GM18951 (cell line): ENCODE measurements around the gene RB1.
A peak's percentile ranks its signal among the peaks of the same experiment; 100 is the strongest.

Experiments used
- POLR2A ChIP-seq: IDR thresholded peaks from 4 replicates; pipeline ENCODE4 v1.6.1; 2011; ENCODE audit warnings: mild to moderate bottlenecking; ENCODE audit not compliant: insufficient read length, insufficient read depth; ENCODE audit errors: extremely low read depth
- in situ Hi-C: fragments of 300-500 bp; cut with MboI; formaldehyde crosslinking; loops from one replicate; pipeline ENCODE4 v1.12.0; 2022; ENCODE audit warnings: low sequenced_read_pairs, mixed read lengths, inconsistent platforms; ENCODE audit not compliant: unreplicated experiment

RB1 gene

DNA sequence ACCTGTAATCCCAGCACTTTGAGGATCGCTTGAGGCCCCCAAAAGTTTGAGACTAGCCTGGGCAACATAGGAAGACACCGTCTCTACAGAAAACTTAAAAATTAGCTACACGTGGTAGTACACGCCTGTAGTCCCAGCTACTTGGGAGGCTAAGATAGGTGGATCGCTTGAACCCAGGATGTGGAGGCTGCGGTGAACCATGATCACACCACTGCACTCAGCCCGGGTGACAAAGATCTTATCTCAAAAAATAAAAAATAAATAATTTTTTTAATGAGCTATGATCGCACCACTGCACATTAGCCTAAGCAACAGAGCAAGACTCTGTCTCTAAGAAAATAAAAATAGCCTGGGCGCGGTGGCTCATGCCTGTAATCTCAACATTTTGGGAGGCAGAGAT is 222.7 kb downstream of the RB1 start:
- TF ChIP-seq POLR2A = no peak
- in situ Hi-C loops = loop anchor here (5.0 kb wide), 1 partner anchor 51 kb away; no protein-coding TSS in a partner anchor

DNA sequence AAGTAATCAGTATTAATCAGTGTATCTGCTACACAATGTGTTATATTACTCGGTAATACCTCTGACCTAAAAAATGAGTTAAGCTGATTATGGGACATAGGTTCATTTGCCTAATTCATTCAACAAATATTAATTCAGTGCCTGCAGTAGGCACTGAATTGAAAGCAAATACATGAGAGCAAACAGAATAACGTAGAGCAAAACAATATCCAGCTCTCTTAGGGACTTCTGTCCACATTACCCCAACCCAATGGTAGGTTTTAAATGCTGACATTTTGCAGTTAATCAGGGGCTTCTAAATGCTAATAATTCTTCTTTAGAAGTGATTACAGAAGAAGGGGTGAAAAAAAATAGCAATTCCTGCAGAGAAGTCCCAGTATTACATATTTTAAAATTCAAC is 224.4 kb downstream of the RB1 start:
- in situ Hi-C loops = loop anchor here (5.0 kb wide), 1 partner anchor 49 kb away; no protein-coding TSS in a partner anchor

GRCh38 chr13:48528720-48529119 is 225.2 kb downstream of the RB1 start:
- TF ChIP-seq POLR2A = peak; percentile 24

More for the DNA sequence above, 224.4 kb downstream of the RB1 start:
- no peak for TF ChIP-seq POLR2A

DNA sequence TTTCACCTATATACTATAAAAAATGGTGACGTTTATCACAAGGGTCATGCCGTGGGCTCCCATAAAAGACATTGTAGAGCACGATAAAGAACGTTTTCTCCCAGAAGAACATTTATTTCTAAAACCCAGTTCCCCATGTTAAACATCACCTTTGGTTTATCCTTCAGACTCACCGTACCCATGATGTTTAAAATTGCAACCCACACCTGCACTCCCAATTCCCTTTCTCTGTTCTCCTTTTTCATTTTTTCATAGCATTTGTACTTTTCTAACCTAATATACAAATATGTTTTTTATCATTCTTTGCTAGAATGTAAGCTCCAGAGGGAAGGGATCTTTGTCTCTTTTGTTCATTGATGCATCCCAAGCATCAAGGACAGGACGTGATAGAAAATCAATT is 227.3 kb downstream of the RB1 start:
- in situ Hi-C loops = no loop called here

More at GRCh38 chr13:48528720-48529119, 225.2 kb downstream of the RB1 start:
- in situ Hi-C loops = loop anchor here (5.0 kb wide), 1 partner anchor 49 kb away; no protein-coding TSS in a partner anchor

More for the DNA sequence above, 227.3 kb downstream of the RB1 start:
- no peak for TF ChIP-seq POLR2A
